WTC11 (cell line): ENCODE measurements around the gene TSPAN31. TPM values are rescaled to one million over a fixed set of nuclear protein-coding genes. Genes with fewer than 3 reads are reported as not detected.

Source experiments
- ATAC-seq: fragments of 200-7000 bp; cut with Tn5 transposase; 2 replicates; pipeline ENCODE4 v1.10.0; 2021; ENCODE audit warnings: mild to moderate bottlenecking, moderate library complexity
- CTCF ChIA-PET: fragments of 300-600 bp; sonication (Branson Sonifier 250); formaldehyde crosslinking; loops from one replicate; lab custom pipeline; 2021; ENCODE audit warnings: antibody characterized with exemption; lab: Charles Lee
- POLR2A ChIA-PET: fragments of 350-600 bp; sonication (Branson Sonifier 250); formaldehyde crosslinking; loops from one replicate; lab custom pipeline; 2021; ENCODE audit warnings: antibody characterized with exemption; lab: Charles Lee
- DNase-seq: peaks from one replicate; pipeline ENCODE4 v3.0.0; 2021; ENCODE audit warnings: low spot score
- H3K27ac Mint-ChIP-seq: 2 replicates; pipeline ENCODE4 v1.8.0; 2021; ENCODE audit warnings: mixed read lengths
- H3K27me3 Mint-ChIP-seq: 2 replicates; pipeline ENCODE4 v1.8.0; 2021; ENCODE audit warnings: low read depth, mild to moderate bottlenecking, moderate library complexity, mixed read lengths
- H3K36me3 Mint-ChIP-seq: 2 replicates; pipeline ENCODE4 v1.8.0; 2021; ENCODE audit warnings: mixed read lengths
- H3K4me1 Mint-ChIP-seq: 2 replicates; pipeline ENCODE4 v1.8.0; 2022; ENCODE audit warnings: mixed read lengths
- H3K4me3 Mint-ChIP-seq: 2 replicates; pipeline ENCODE4 v1.8.0; 2021; ENCODE audit warnings: mild to moderate bottlenecking, moderate library complexity, mixed read lengths
- H3K9me3 Mint-ChIP-seq: 2 replicates; pipeline ENCODE4 v1.8.0; 2021; ENCODE audit warnings: mixed read lengths
- AR ChIP-seq: fragments of 250-450 bp; sonication (Bioruptor Pico); IDR thresholded peaks from 2 replicates; pipeline ENCODE4 v1.9.0; 2021; ENCODE audit warnings: mild to moderate bottlenecking
- ATF1 ChIP-seq: sonication (generic); formaldehyde crosslinking; IDR thresholded peaks from 2 replicates; pipeline ENCODE4 v1.8.1; 2023; ENCODE audit warnings: mild to moderate bottlenecking, moderate library complexity, missing genetic modification reagents
- CREB1 ChIP-seq: sonication (generic); formaldehyde crosslinking; IDR thresholded peaks from 2 replicates; pipeline ENCODE4 v1.8.0; 2023; ENCODE audit warnings: mild to moderate bottlenecking, missing genetic modification reagents
- E2F4 ChIP-seq: sonication (generic); formaldehyde crosslinking; IDR thresholded peaks from 2 replicates; pipeline ENCODE4 v1.8.1; 2022; ENCODE audit warnings: low read depth, mild to moderate bottlenecking, moderate library complexity, missing genetic modification reagents, borderline replicate concordance
- FOXJ3 ChIP-seq: sonication (generic); formaldehyde crosslinking; IDR thresholded peaks from 2 replicates; pipeline ENCODE4 v1.9.0; 2021; ENCODE audit warnings: missing genetic modification reagents, mild to moderate bottlenecking, borderline replicate concordance
- MAX ChIP-seq: sonication (generic); formaldehyde crosslinking; IDR thresholded peaks from 2 replicates; pipeline ENCODE4 v1.8.0; 2022; ENCODE audit warnings: mild to moderate bottlenecking, missing genetic modification reagents
- NFATC4 ChIP-seq: fragments of 250-450 bp; sonication (Bioruptor Pico); IDR thresholded peaks from 2 replicates; pipeline ENCODE4 v1.9.0; 2021; ENCODE audit warnings: mild to moderate bottlenecking
- NR3C1 ChIP-seq: sonication (generic); formaldehyde crosslinking; conservative IDR thresholded peaks from 2 replicates; pipeline ENCODE4 v1.8.1; 2023; ENCODE audit warnings: low read depth, mild to moderate bottlenecking, missing genetic modification reagents
- RORB ChIP-seq: fragments of 250-450 bp; sonication (Bioruptor Pico); IDR thresholded peaks from 2 replicates; pipeline ENCODE4 v1.9.0; 2021; ENCODE audit warnings: mild to moderate bottlenecking
- STAT6 ChIP-seq: sonication (generic); formaldehyde crosslinking; conservative IDR thresholded peaks from 2 replicates; pipeline ENCODE4 v1.8.1; 2023; ENCODE audit warnings: mild to moderate bottlenecking, low read depth, missing genetic modification reagents, moderate library complexity
- TEAD4 ChIP-seq: sonication (generic); formaldehyde crosslinking; IDR thresholded peaks from 2 replicates; pipeline ENCODE4 v1.8.0; 2022; ENCODE audit warnings: mild to moderate bottlenecking, missing genetic modification reagents
- TP53 ChIP-seq: sonication (generic); formaldehyde crosslinking; IDR thresholded peaks from 2 replicates; pipeline ENCODE4 v1.8.1; 2023; ENCODE audit warnings: mild to moderate bottlenecking, missing genetic modification reagents
- ZNF138 ChIP-seq: sonication (generic); formaldehyde crosslinking; conservative IDR thresholded peaks from 2 replicates; pipeline ENCODE4 v1.8.1; 2022; ENCODE audit warnings: mild to moderate bottlenecking, moderate library complexity, missing genetic modification reagents
- ZNF263 ChIP-seq: sonication (generic); formaldehyde crosslinking; IDR thresholded peaks from 2 replicates; pipeline ENCODE4 v1.8.1; 2022; ENCODE audit warnings: low read depth, mild to moderate bottlenecking, moderate library complexity, missing genetic modification reagents
- ZNF281 ChIP-seq: sonication (generic); formaldehyde crosslinking; IDR thresholded peaks from 2 replicates; pipeline ENCODE4 v1.8.0; 2023; ENCODE audit warnings: mild to moderate bottlenecking, missing genetic modification reagents
- ZNF532 ChIP-seq: fragments of 250-450 bp; sonication (Bioruptor Pico); IDR thresholded peaks from 2 replicates; pipeline ENCODE4 v1.9.0; 2021; ENCODE audit warnings: mild to moderate bottlenecking, borderline replicate concordance
- total RNA-seq: library from RNA; stranded (reverse); gene quantifications from 3 replicates; pipeline ENCODE4 v1.2.3, GENCODE V29; 2021

The TSPAN31 gene
- total RNA-seq, 1 experiment from 2014 or later: 9.9 TPM

- no peak for TF ChIP-seq MAX (CRISPR knock-in tag)
Observed at GRCh38 chr12:57730336-57731067, 14.3 kb upstream of the TSPAN31 start (continued).

GRCh38 chr12:57731411-57732080 is 13.3 kb upstream of the TSPAN31 start:
- H3K4me3 Mint-ChIP-seq: no peak overlapping the region
- peaks cover 22% of the 10 kb centered on the region for H3K4me1 Mint-ChIP-seq
- ChIA-PET POLR2A (interaction anchor here (0.6 kb wide), 1 partner anchor 229 kb away, joined by 17 read pairs; no protein-coding TSS in a partner anchor), CTCF (interaction anchor here (0.7 to 1.4 kb wide), 3 partner anchors 10 to 38 kb away, joined by 3 to 7 read pairs (median 3); partner anchors contain the start of gene OS9)
- DNase-seq (no peak), ATAC-seq (no peak)
- TF ChIP-seq E2F4 (CRISPR knock-in tag): no peak
- TF ChIP-seq ATF1: no peak
- no peak for TF ChIP-seq TP53 (CRISPR knock-in tag)
- TF ChIP-seq FOXJ3 (CRISPR knock-in tag): no peak
- no peak for TF ChIP-seq STAT6
- TF ChIP-seq AR (CRISPR knock-in tag): no peak
- no peak for TF ChIP-seq ZNF263 (CRISPR knock-in tag)
- TF ChIP-seq NFATC4 (CRISPR knock-in tag): no peak
- no peak for TF ChIP-seq ZNF138 (CRISPR knock-in tag)
- TF ChIP-seq RORB (CRISPR knock-in tag): no peak
- no peak for TF ChIP-seq ZNF281 (CRISPR knock-in tag)
- no peak for TF ChIP-seq ZNF532
- no peak for TF ChIP-seq CREB1 (CRISPR knock-in tag)
- no peak for TF ChIP-seq NR3C1
- no peak for TF ChIP-seq TEAD4 (CRISPR knock-in tag)
- peaks cover 100% of the 10 kb centered on the region for H3K27me3 Mint-ChIP-seq
- H3K27ac Mint-ChIP-seq: no peak overlapping the region
- H3K9me3 Mint-ChIP-seq: no peaks in the 10 kb centered on the region
- no peaks in the 10 kb centered on the region for H3K36me3 Mint-ChIP-seq
